ENCODE results near the gene LSM14A. TPM values are rescaled to one million over a fixed set of nuclear protein-coding genes. Genes with fewer than 3 reads are reported as not detected.

Gene LSM14A
- total and polyA plus RNA-seq, 2 of the 8 experiments (the other 6 are each of a cell fraction or from before 2014, with no cell fraction given), result 117 to 195 TPM

DNA sequence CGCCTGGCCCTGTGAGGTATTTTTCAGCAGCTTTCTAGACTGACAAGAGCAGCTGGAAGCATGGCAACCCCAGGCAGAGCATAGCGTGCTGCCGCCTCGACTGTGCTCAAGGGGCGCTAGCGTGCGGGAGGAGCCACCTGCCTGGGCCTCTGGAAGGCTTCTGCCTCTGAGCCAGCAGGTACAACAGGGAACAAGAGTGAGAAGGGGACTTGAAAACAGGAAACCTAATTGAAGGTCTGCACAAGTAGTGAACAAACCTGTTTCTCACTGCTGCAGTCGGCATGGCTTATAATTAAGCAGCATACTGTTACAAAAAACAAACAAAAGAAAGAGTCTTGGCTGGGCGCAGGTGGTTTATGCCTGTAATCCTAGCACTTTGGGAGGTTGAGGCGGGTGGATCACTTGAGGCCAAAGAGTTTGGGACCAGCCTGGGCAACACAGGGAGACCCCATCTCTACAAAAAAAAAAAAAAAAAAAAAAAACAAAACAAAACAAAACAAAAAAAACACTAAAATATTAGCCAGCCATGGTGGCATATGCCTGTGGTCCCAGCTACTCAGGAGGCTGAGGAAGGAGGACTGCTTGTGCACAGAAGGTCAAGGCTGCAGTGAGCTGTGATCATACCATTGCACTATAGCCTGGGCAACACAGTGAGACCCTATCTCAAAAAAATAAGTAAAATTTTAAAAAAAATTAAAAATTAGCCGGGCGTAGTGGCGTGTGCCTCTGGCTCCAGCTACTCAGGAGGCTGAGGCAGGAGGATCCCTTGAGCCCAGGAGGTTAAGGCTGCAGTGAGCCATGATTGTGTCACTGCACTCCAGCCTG lies 69.4 kb downstream of the LSM14A start:
- H3K9ac ChIP-seq (replicated peaks in 1 of 4; ENCODE audit: extremely low read depth in 1 of 4, low read depth in 3 of 4, low read length in 3 of 4), result no peak overlapping the region
- H4K5ac ChIP-seq (ENCODE audit: insufficient read length, low read depth, low read length), result no peak overlapping the region
- no peak overlapping the region for H2BK5ac ChIP-seq (ENCODE audit: low read depth, low read length)
- H3K36me3 ChIP-seq (ENCODE audit: control insufficient read depth in 2 of 4, insufficient read depth in 4 of 4, low read length in 3 of 4), result no peaks in the 10 kb centered on the region
- H3K56ac ChIP-seq (replicated peaks; ENCODE audit: insufficient read length, low read depth, low read length), result no peak overlapping the region
- H3K9me3 ChIP-seq (ENCODE audit: insufficient read depth in 2 of 2, low read depth in 1 of 2, low read length in 1 of 2), result no peaks in the 10 kb centered on the region
- H3K18ac ChIP-seq (ENCODE audit: extremely low read depth, low read length), result no peak overlapping the region
- POLR2A ChIA-PET (ENCODE audit: partially characterized antibody), result interaction anchor here (0.7 to 1.4 kb wide), 5 partner anchors 9 to 102 kb away, joined by 3 to 4 read pairs (median 4); no protein-coding TSS in a partner anchor
- H3K4ac ChIP-seq (replicated peaks; ENCODE audit: insufficient read length, low read depth, low read length), result no peak overlapping the region
- H3K4me1 ChIP-seq (replicated peaks in 1 of 4; ENCODE audit: control insufficient read depth in 3 of 4, insufficient read depth in 4 of 4, low read length in 3 of 4), result peaks cover 0 to 3% (median 0%) of the 10 kb centered on the region in 4 experiments; a peak in 2 of 7 replicates
- no peaks in the 10 kb centered on the region for H3K79me2 ChIP-seq (ENCODE audit: control insufficient read depth in 1 of 2, insufficient read depth in 2 of 2, low read length in 2 of 2)
- H2BK20ac ChIP-seq (ENCODE audit: low read length), result no peak overlapping the region
- no peak overlapping the region for H4K8ac ChIP-seq (ENCODE audit: extremely low read depth, insufficient read depth, low read length)
- CTCF ChIA-PET (ENCODE audit: partially characterized antibody), result interaction anchor here (0.7 to 2.3 kb wide), 14 partner anchors 9 to 145 kb away, joined by 3 to 15 read pairs (median 4); no protein-coding TSS in a partner anchor
- no peaks in the 10 kb centered on the region for H3K79me1 ChIP-seq (ENCODE audit: low read depth, low read length)
- FAIRE-seq (peak; percentile 75), DNase-seq (ENCODE audit: low read depth in 1 of 2, low spot score in 2 of 2) (peak; percentile 77 to 83)
- no peak overlapping the region for H2BK15ac ChIP-seq (ENCODE audit: low read length)
- WGBS, 2 experiments (ENCODE audit: extremely low coverage in 1 of 2, insufficient coverage in 1 of 2, insufficient read length in 1 of 2, insufficient replicate concordance in 2 of 2, low coverage in 1 of 2, low lambda C conversion rate in 2 of 2, missing lambda C conversion rate in 1 of 2), result 49% methylated on average over 13 of the region's 13 CpGs; no CpG with 5 or more reads in 1 of the 2 experiments
- no peak overlapping the region for H3K27ac ChIP-seq (ENCODE audit: low read depth, low read length)
- no peak overlapping the region for H3K14ac ChIP-seq (ENCODE audit: insufficient read length)
- H2AFZ ChIP-seq (ENCODE audit: low read length), result no peak overlapping the region
- H4K20me1 ChIP-seq (replicated peaks in 1 of 2; ENCODE audit: control insufficient read depth in 1 of 2, insufficient read depth in 2 of 2, low read length in 2 of 2), result no peaks in the 10 kb centered on the region
- no peak overlapping the region for H2AK5ac ChIP-seq (ENCODE audit: low read depth, low read length)
- H3K27me3 ChIP-seq (replicated peaks in 1 of 4; ENCODE audit: control insufficient read depth in 3 of 4, extremely low read depth in 1 of 4, insufficient read depth in 3 of 4, low read length in 3 of 4), result no peaks in the 10 kb centered on the region
- no peaks in the 10 kb centered on the region for H3K23me2 ChIP-seq (ENCODE audit: low read depth, low read length)
- H4K91ac ChIP-seq (replicated peaks; ENCODE audit: insufficient read length, low read length), result no peak overlapping the region
- H2BK12ac ChIP-seq (ENCODE audit: low read depth, low read length), result no peak overlapping the region
- H2BK120ac ChIP-seq (replicated peaks; ENCODE audit: low read depth, low read length), result no peak overlapping the region
- H3K4me3 ChIP-seq (ENCODE audit: extremely low read depth in 1 of 4, insufficient read depth in 2 of 4, low read depth in 3 of 4, low read length in 4 of 4), result no peak overlapping the region
- H3K4me2 ChIP-seq (ENCODE audit: insufficient read depth in 1 of 2, low read depth in 2 of 2, low read length in 2 of 2), result no peak overlapping the region
- no peak overlapping the region for H3K23ac ChIP-seq (ENCODE audit: insufficient read length)
- TF ChIP-seq, protein P1, sequence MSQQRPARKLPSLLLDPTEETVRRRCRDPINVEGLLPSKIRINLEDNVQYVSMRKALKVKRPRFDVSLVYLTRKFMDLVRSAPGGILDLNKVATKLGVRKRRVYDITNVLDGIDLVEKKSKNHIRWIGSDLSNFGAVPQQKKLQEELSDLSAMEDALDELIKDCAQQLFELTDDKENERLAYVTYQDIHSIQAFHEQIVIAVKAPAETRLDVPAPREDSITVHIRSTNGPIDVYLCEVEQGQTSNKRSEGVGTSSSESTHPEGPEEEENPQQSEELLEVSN (IDR thresholded peaks at IDR 0.05), result peak; percentile 66; the same call in 1 of the 2 replicates
- TF ChIP-seq, protein P2, sequence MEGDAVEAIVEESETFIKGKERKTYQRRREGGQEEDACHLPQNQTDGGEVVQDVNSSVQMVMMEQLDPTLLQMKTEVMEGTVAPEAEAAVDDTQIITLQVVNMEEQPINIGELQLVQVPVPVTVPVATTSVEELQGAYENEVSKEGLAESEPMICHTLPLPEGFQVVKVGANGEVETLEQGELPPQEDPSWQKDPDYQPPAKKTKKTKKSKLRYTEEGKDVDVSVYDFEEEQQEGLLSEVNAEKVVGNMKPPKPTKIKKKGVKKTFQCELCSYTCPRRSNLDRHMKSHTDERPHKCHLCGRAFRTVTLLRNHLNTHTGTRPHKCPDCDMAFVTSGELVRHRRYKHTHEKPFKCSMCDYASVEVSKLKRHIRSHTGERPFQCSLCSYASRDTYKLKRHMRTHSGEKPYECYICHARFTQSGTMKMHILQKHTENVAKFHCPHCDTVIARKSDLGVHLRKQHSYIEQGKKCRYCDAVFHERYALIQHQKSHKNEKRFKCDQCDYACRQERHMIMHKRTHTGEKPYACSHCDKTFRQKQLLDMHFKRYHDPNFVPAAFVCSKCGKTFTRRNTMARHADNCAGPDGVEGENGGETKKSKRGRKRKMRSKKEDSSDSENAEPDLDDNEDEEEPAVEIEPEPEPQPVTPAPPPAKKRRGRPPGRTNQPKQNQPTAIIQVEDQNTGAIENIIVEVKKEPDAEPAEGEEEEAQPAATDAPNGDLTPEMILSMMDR (IDR thresholded peaks at IDR 0.05; ENCODE audit: control extremely low read depth in 1 of 3, insufficient read depth in 1 of 3, low read depth in 1 of 3, low read length in 3 of 3), result peak; percentile 87 to 97 (median 95)
- peak; percentile 79 to 81 for TF ChIP-seq RAD21 (IDR thresholded peaks at IDR 0.05 in 1 of 2, conservative IDR thresholded peaks at IDR 0.05 in 1 of 2; ENCODE audit: low read depth in 2 of 2, low read length in 2 of 2)
- no peak for TF ChIP-seq CBX5 (IDR thresholded peaks at IDR 0.05; ENCODE audit: low read depth, low read length)
- 0 out of 2 replicates have a peak, but pooled peaks have one; percentile 39 for TF ChIP-seq TCF12 (IDR thresholded peaks at IDR 0.05; ENCODE audit: low read depth, low read length)
- no peak for TF ChIP-seq RBBP5 (IDR thresholded peaks at IDR 0.05; ENCODE audit: borderline replicate concordance, low read depth, low read length)
- TF ChIP-seq, protein P3, sequence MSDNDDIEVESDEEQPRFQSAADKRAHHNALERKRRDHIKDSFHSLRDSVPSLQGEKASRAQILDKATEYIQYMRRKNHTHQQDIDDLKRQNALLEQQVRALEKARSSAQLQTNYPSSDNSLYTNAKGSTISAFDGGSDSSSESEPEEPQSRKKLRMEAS (IDR thresholded peaks at IDR 0.05), result peak; percentile 93
